Left lung (tissue), 10 donors: ENCODE results near the gene MKI67. TPM values are rescaled to one million over a fixed set of nuclear protein-coding genes. Genes with fewer than 3 reads are reported as not detected.
A peak's percentile ranks its signal among the peaks of the same experiment; 100 is the strongest.

Experiments
- ATAC-seq: fragments of 200-7000 bp; cut with Tn5 transposase; one replicate; pipeline ENCODE4 v1.9.1; 2020; ENCODE audit warnings: moderate library complexity
- DNase-seq, 4 donors: peaks; one replicate each; pipeline ENCODE4 v3.0.0-alpha.2; 2013 to 2020
- H3K27ac ChIP-seq, 2 donors: fragments of 200-600 bp; sonication (generic) in 1 of 2; one replicate each; pipeline versions ENCODE4 v1.5.0 to v1.8.0; 2020 to 2021
- H3K27me3 ChIP-seq, 2 donors: fragments of 200-600 bp; sonication (generic) in 1 of 2; one replicate each; pipeline versions ENCODE4 v1.5.0 to v1.8.0; 2020 to 2021
- H3K36me3 ChIP-seq, 2 donors: fragments of 200-600 bp; sonication (generic) in 1 of 2; one replicate each; pipeline versions ENCODE4 v1.5.0 to v1.8.0; 2020 to 2021
- H3K4me1 ChIP-seq, 2 donors: fragments of 200-600 bp; one replicate each; pipeline ENCODE4 v1.8.0; 2021
- H3K4me3 ChIP-seq, 2 donors: fragments of 200-600 bp; sonication (generic) in 1 of 2; one replicate each; pipeline versions ENCODE4 v1.5.0 to v1.8.0; 2020 to 2021; ENCODE audit warnings: mild to moderate bottlenecking in 1 of 2
- H3K9me3 ChIP-seq, 2 donors: fragments of 200-600 bp; sonication (generic) in 1 of 2; one replicate each; pipeline versions ENCODE4 v1.5.0 to v1.8.0; 2020 to 2021
- CTCF ChIP-seq, 2 donors: fragments of 200-600 bp; sonication (generic) in 1 of 2; IDR thresholded peaks; one replicate each; pipeline versions ENCODE4 v1.5.0 to v1.8.0; 2021; ENCODE audit warnings: antibody characterized with exemption in 2 of 2
- intact Hi-C, 2 donors: fragments of 100-400 bp; cut with DNase I; formaldehyde crosslinking; loops; one replicate each; pipeline versions ENCODE4 v1.11.2 to v1.14.2; 2022
- polyA plus RNA-seq, 6 donors: library from polyadenylated mRNA; unstranded; fragments of 120-200 nt; gene quantifications; one replicate each; pipeline ENCODE4 v1.2.1, GENCODE V29; 2013; ENCODE audit not compliant: insufficient read length in 6 of 6
- total RNA-seq, 2 donors: library from RNA; stranded (reverse); fragmentation: NEBNext Ultra II Directional; extraction: Animal tissue kit (Norgen Biotek cat#: 25700); gene quantifications; one replicate each; pipeline ENCODE4 v1.2.1, GENCODE V29; 2021
- donor health status: DM: no; HTN: yes; CAD: no.
- donor health status: DM: no; HTN: no; CAD: no.

Gene MKI67
- total and polyA plus RNA-seq, 8 donors, result 6.9 to 109 (median 46.2) TPM

- Histone ChIP-seq H3K36me3 (no peaks in the 10 kb centered on the region), H3K27me3 (peaks cover 0 to 9% of the 10 kb centered on the region in 2 donors), H3K4me3 (no peak overlapping the region), H3K9me3 (no peaks in the 10 kb centered on the region), H3K27ac (no peak overlapping the region), H3K4me1 (no peaks in the 10 kb centered on the region)
- TF ChIP-seq CTCF (IDR thresholded peaks at IDR 0.05), result no peak
- ATAC-seq (no peak), DNase-seq (no peak)
- intact Hi-C loops, result no loop called here
Measured at GRCh38 chr10:128091636-128092210, 34.5 kb downstream of the MKI67 start.

- TF ChIP-seq CTCF (IDR thresholded peaks at IDR 0.05), result no peak
- H3K36me3 ChIP-seq, result peaks cover 0 to 29% of the 10 kb centered on the region in 2 donors
- ATAC-seq (peak; percentile 61), DNase-seq (no peak)
- no peaks in the 10 kb centered on the region for H3K4me1 ChIP-seq
- H3K4me3 ChIP-seq, result no peak overlapping the region
- H3K9me3 ChIP-seq, result no peaks in the 10 kb centered on the region
- intact Hi-C loops, result no loop called here
- H3K27ac ChIP-seq, result no peak overlapping the region
- H3K27me3 ChIP-seq, result peaks cover 0 to 9% of the 10 kb centered on the region in 2 donors
Measured at GRCh38 chr10:128087884-128088709, 38.1 kb downstream of the MKI67 start.

- peak; percentile 24 for ATAC-seq
Measured at GRCh38 chr10:128087146-128087883, 38.9 kb downstream of the MKI67 start.

GRCh38 chr10:128086003-128086863 is 40.0 kb downstream of the MKI67 start:
- no peak for DNase-seq
- H3K27me3 ChIP-seq, result peaks cover 0 to 9% of the 10 kb centered on the region in 2 donors
- H3K9me3 ChIP-seq, result no peaks in the 10 kb centered on the region
- no peak overlapping the region for H3K4me3 ChIP-seq
- H3K27ac ChIP-seq, result no peak overlapping the region
- ATAC-seq, result no peak
- H3K36me3 ChIP-seq, result peaks cover 0 to 48% of the 10 kb centered on the region in 2 donors
- intact Hi-C loops, result no loop called here
- H3K4me1 ChIP-seq, result no peaks in the 10 kb centered on the region
- TF ChIP-seq CTCF (IDR thresholded peaks at IDR 0.05), result no peak

More at GRCh38 chr10:128087146-128087883, 38.9 kb downstream of the MKI67 start:
- intact Hi-C loops, result no loop called here
- Histone ChIP-seq H3K36me3 (peaks cover 0 to 37% of the 10 kb centered on the region in 2 donors), H3K4me1 (no peaks in the 10 kb centered on the region), H3K27me3 (peaks cover 0 to 9% of the 10 kb centered on the region in 2 donors), H3K9me3 (no peaks in the 10 kb centered on the region), H3K27ac (no peak overlapping the region), H3K4me3 (no peak overlapping the region)
- no peak for DNase-seq
- TF ChIP-seq CTCF (IDR thresholded peaks at IDR 0.05), result no peak
